K562 (cell line): Measurements from ENCODE around the gene STXBP4. TPM values are rescaled to one million over a fixed set of nuclear protein-coding genes. Genes with fewer than 3 reads are reported as not detected.

ENCODE experiments used
- ATAC-seq: fragments of 200-7000 bp; cut with Tn5 transposase; 3 replicates; pipeline ENCODE4 v1.9.1; 2020; ENCODE audit warnings: moderate library complexity
- BruUV-seq: library from RNA; stranded (reverse); fragments of 400-500 nt; replicated peaks from 2 replicates; lab custom pipeline; 2021; lab: Mats Ljungman, UMichigan
- CTCF ChIA-PET: fragments of 300-600 bp; formaldehyde crosslinking; extraction: SDS; loops from one replicate; lab custom pipeline; 2021; ENCODE audit warnings: low intra/inter-chr PET ratio; lab: Yijun Ruan, JAX
- POLR2A ChIA-PET: fragments of 300-600, 350-650 bp; sonication (Branson Sonifier 250); formaldehyde crosslinking; extraction: SDS; loops from one replicate; lab custom pipeline; 2021; ENCODE audit warnings: antibody characterized with exemption, inconsistent platforms; lab: Yijun Ruan, JAX
- DNase-seq, 4 experiments: peaks; one replicate each; pipeline versions ENCODE4 v3.0.0 to v3.0.0-alpha.2; 2011 to 2018; ENCODE audit warnings: low spot score in 3 of 4, mixed read lengths in 3 of 4; ENCODE audit errors: extremely low read depth in 1 of 4
- FAIRE-seq: peaks from 2 replicates; lab custom pipeline; 2011; peaks lifted over from hg19 to GRCh38; lab: Jason Lieb, UNC
- H2AFZ ChIP-seq: 2 replicates; pipeline ENCODE4 v1.6.0; 2011; ENCODE audit warnings: low read depth, low read length, control low read depth, inconsistent platforms
- H3K27ac ChIP-seq: fragments of 200-600 bp; 3 replicates; pipeline ENCODE4 v1.8.0; 2011; ENCODE audit warnings: low read depth, mild to moderate bottlenecking, control low read depth, inconsistent platforms, low read length, moderate library complexity, mixed read lengths; ENCODE audit errors: extremely low read depth
- H3K27me3 ChIP-seq, 2 experiments: fragments of 300-600 bp in 1 of 2; 2 replicates in 1 of 2; 3 replicates in 1 of 2; pipeline versions ENCODE4 v1.6.0 to v1.8.0; 2011; ENCODE audit warnings: inconsistent platforms in 2 of 2, low read length in 2 of 2, mild to moderate bottlenecking in 1 of 2, mixed read lengths in 1 of 2, moderate library complexity in 1 of 2; ENCODE audit not compliant: control insufficient read depth in 2 of 2, insufficient read depth in 2 of 2
- H3K36me3 ChIP-seq: fragments of 300-600 bp; 3 replicates; pipeline ENCODE4 v1.8.0; 2011; ENCODE audit warnings: mild to moderate bottlenecking, low read length, inconsistent platforms; ENCODE audit not compliant: control insufficient read depth, insufficient read depth
- H3K4me1 ChIP-seq, 2 experiments: fragments of 200-600 bp in 1 of 2; replicated peaks in 1 of 2; 2 replicates in 1 of 2; 3 replicates in 1 of 2; pipeline versions ENCODE4 v1.5.1 to v1.8.0; 2011; ENCODE audit warnings: inconsistent platforms in 2 of 2, low read length in 2 of 2, mild to moderate bottlenecking in 1 of 2, mixed read lengths in 1 of 2, moderate library complexity in 1 of 2; ENCODE audit not compliant: control insufficient read depth in 2 of 2, insufficient read depth in 2 of 2
- H3K4me2 ChIP-seq: 2 replicates; pipeline ENCODE4 v1.6.1; 2011; ENCODE audit warnings: low read length, control low read depth, inconsistent platforms, mixed read lengths; ENCODE audit not compliant: insufficient read depth
- H3K4me3 ChIP-seq: fragments of 200-600 bp; sonication (generic), shearing (Covaris generic); 2 replicates; pipeline ENCODE4 v1.5.1; 2016; ENCODE audit warnings: control low read depth, inconsistent platforms
- H3K79me2 ChIP-seq: fragments of 200-600 bp; 3 replicates; pipeline ENCODE4 v1.8.0; 2011; ENCODE audit warnings: low read length, inconsistent platforms; ENCODE audit not compliant: control insufficient read depth, insufficient read depth
- H3K9ac ChIP-seq, 2 experiments: 2 replicates each; pipeline versions ENCODE4 v1.6.0 to v1.6.1; 2011; ENCODE audit warnings: low read depth in 2 of 2, low read length in 2 of 2, control low read depth in 1 of 2, inconsistent platforms in 1 of 2, mild to moderate bottlenecking in 1 of 2, mixed read lengths in 1 of 2; ENCODE audit not compliant: insufficient read depth in 1 of 2
- H3K9me1 ChIP-seq: one replicate; pipeline ENCODE4 v1.6.0; 2011; ENCODE audit warnings: inconsistent platforms, mild to moderate bottlenecking, low read length, moderate library complexity; ENCODE audit not compliant: control insufficient read depth, insufficient read depth
- H3K9me3 ChIP-seq: replicated peaks from 2 replicates; pipeline ENCODE4 v1.5.1; 2011; ENCODE audit warnings: low read depth, low read length, inconsistent platforms; ENCODE audit not compliant: control insufficient read depth, insufficient read depth
- H4K20me1 ChIP-seq: replicated peaks from 2 replicates; pipeline ENCODE4 v1.6.1; 2011; ENCODE audit warnings: low read length, inconsistent platforms, mixed read lengths; ENCODE audit not compliant: control insufficient read depth, insufficient read depth
- ARID2 ChIP-seq: fragments of 450-650 bp; IDR thresholded peaks from 2 replicates; pipeline ENCODE4 v1.6.1; 2017; ENCODE audit warnings: antibody characterized with exemption, mild to moderate bottlenecking
- C11orf30 ChIP-seq: fragments of 450-650 bp; IDR thresholded peaks from 2 replicates; pipeline ENCODE4 v1.6.1; 2016; ENCODE audit warnings: low read depth, mild to moderate bottlenecking
- EGR1 ChIP-seq: fragments of 450-650 bp; conservative IDR thresholded peaks from 2 replicates; pipeline ENCODE4 v1.6.1; 2017; ENCODE audit warnings: mild to moderate bottlenecking
- ELF2 ChIP-seq: fragments of 250-450 bp; sonication (Bioruptor Pico); IDR thresholded peaks from 2 replicates; pipeline ENCODE4 v1.5.0; 2021; ENCODE audit warnings: mild to moderate bottlenecking
- EZH2 ChIP-seq: IDR thresholded peaks from 2 replicates; pipeline ENCODE4 v1.6.1; 2012; ENCODE audit warnings: low read depth, mild to moderate bottlenecking, inconsistent platforms, low read length, borderline replicate concordance
- MAFF ChIP-seq: IDR thresholded peaks from 2 replicates; pipeline ENCODE4 v1.6.1; 2012; ENCODE audit warnings: low read length, improper control_type of control experiment
- MAFG ChIP-seq: fragments of 450-650 bp; conservative IDR thresholded peaks from 2 replicates; pipeline ENCODE4 v1.6.1; 2016; ENCODE audit warnings: missing genetic modification characterization, missing compliant biosample characterization
- MAFK ChIP-seq: IDR thresholded peaks from 2 replicates; pipeline ENCODE4 v1.6.1; 2011; ENCODE audit warnings: low read length, improper control_type of control experiment
- NFE2L1 ChIP-seq: fragments of 450-650 bp; IDR thresholded peaks from 2 replicates; pipeline ENCODE4 v1.6.1; 2016; ENCODE audit warnings: missing genetic modification characterization, low read depth, mild to moderate bottlenecking, missing compliant biosample characterization, moderate library complexity, borderline replicate concordance
- RCOR1 ChIP-seq, 2 experiments: IDR thresholded peaks; 2 replicates each; pipeline ENCODE4 v1.6.1; 2012; ENCODE audit warnings: low read depth in 2 of 2, low read length in 2 of 2, borderline replicate concordance in 1 of 2, improper control_type of control experiment in 1 of 2
- SMARCC2 ChIP-seq: fragments of 450-650 bp; IDR thresholded peaks from 2 replicates; pipeline ENCODE4 v1.6.1; 2017; ENCODE audit warnings: antibody characterized with exemption, moderate library complexity, mild to moderate bottlenecking, low read depth
- SMARCE1 ChIP-seq: fragments of 450-650 bp; IDR thresholded peaks from 2 replicates; pipeline ENCODE4 v1.7.1; 2016; ENCODE audit warnings: mild to moderate bottlenecking
- WGBS: fragments of 100-300 bp; shearing (Covaris generic); methylation state at CpG from one replicate; pipeline ENCODE4 v1.1.6; 2016; ENCODE audit warnings: low coverage, mixed read lengths; ENCODE audit not compliant: insufficient coverage; ENCODE audit errors: missing lambda C conversion rate; 5-methylcytosine and 5-hydroxymethylcytosine counted together
- in situ Hi-C: fragments of 300-500 bp; cut with MboI; formaldehyde crosslinking; loops from 4 replicates; pipeline ENCODE4 v1.15.0; 2018; ENCODE audit warnings: inconsistent platforms, mixed read lengths
- intact Hi-C: fragments of 100-400 bp; cut with micrococcal nuclease; formaldehyde crosslinking; loops from 2 replicates; pipeline ENCODE4 v1.14.2; 2022
- polyA plus RNA-seq, 8 experiments: library from polyadenylated mRNA; depleted of rRNA in 4 of 8; stranded (reverse) in 5 of 8; unstranded in 3 of 8; fragments of >200 nt; fragmentation: Nextera tagmentation in 2 of 8; fragmentation: Illumina TruSeq in 1 of 8; extraction: Ambion mirVana in 2 of 8; extraction: Trizol in 1 of 8; gene quantifications; 2 replicates each; pipeline versions ENCODE4 v1.2.1 to v1.2.3, GENCODE V29; 2011 to 2014; ENCODE audit warnings: inconsistent platforms in 1 of 8, missing spikeins in 1 of 8
- total RNA-seq, 7 experiments: library from RNA; depleted of rRNA in 6 of 7; stranded (reverse); fragments of >200 nt in 6 of 7; fragmentation: Illumina TruSeq in 2 of 7; extraction: Trizol in 2 of 7; gene quantifications; 2 replicates each; pipeline versions ENCODE4 v1.2.1 to v1.2.3, GENCODE V29; 2011 to 2021; ENCODE audit warnings: low replicate concordance in 1 of 7
- TF ChIP-seq, protein P1 (sequence below): fragments of 200-800 bp; sonication (Bioruptor generic); IDR thresholded peaks from 2 replicates; pipeline ENCODE4 v1.6.1; 2017; ENCODE audit warnings: missing genetic modification characterization, missing compliant biosample characterization
- TF ChIP-seq, protein P2 (sequence below), 2 experiments: fragments of 450-650 bp in 1 of 2; sonication (generic) in 1 of 2; formaldehyde crosslinking in 1 of 2; IDR thresholded peaks in 1 of 2; conservative IDR thresholded peaks in 1 of 2; 2 replicates each; pipeline versions ENCODE4 v1.6.1 to v1.8.1; 2016 to 2023; ENCODE audit warnings: mild to moderate bottlenecking in 2 of 2, moderate library complexity in 2 of 2, inconsistent platforms in 1 of 2, missing genetic modification reagents in 1 of 2
- TF ChIP-seq, protein P3 (sequence below): sonication (generic); formaldehyde crosslinking; IDR thresholded peaks from 2 replicates; pipeline ENCODE4 v1.4.0; 2020; ENCODE audit warnings: mild to moderate bottlenecking, missing genetic modification reagents
- TF ChIP-seq, protein P4 (sequence below): sonication (generic); formaldehyde crosslinking; IDR thresholded peaks from 2 replicates; pipeline ENCODE4 v1.8.1; 2023; ENCODE audit warnings: mild to moderate bottlenecking, missing genetic modification reagents

STXBP4 gene
- total and polyA plus RNA-seq, 9 of the 15 experiments (the other 6 are each of a cell fraction or from before 2014, with no cell fraction given), result 11.6 to 23.2 (median 18.5) TPM

DNA sequence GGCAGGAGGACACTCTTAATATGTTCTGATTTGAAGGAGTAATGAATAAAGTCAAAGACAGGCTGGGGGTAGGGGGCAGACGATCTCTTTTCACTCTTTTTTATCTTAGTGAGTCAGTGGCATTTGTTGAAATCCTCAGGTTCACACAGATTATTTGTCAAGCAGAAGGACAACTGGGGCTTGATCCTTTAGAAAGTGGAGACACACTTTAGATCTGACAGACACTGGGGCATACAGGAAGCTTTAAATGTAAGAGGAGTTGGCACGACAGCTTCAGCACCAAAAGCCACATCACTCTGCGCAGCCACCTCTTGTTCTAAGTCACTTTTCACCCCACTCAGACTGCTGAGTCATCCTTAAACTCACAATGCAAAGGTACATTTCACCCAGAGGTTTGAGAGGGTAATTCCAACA lies 121.5 kb downstream of the STXBP4 start:
- Histone ChIP-seq H3K27ac (peak overlapping the region; percentile 13; the same call in 2 of the 3 replicates), H2AFZ (peak overlapping the region; percentile 78), H3K9ac (no peak overlapping the region), H3K36me3 (no peaks in the 10 kb centered on the region; the same call in 2 of the 3 replicates), H3K79me2 (no peaks in the 10 kb centered on the region), H3K4me3 (no peak overlapping the region), H3K9me1 (no peaks in the 10 kb centered on the region), H3K4me1 (peaks cover 0 to 21% of the 10 kb centered on the region in 2 experiments; a peak in 3 of 5 replicates), H4K20me1 (no peaks in the 10 kb centered on the region), H3K4me2 (peak overlapping the region; percentile 10; the same call in 1 of the 2 replicates), H3K27me3 (no peaks in the 10 kb centered on the region), H3K9me3 (no peaks in the 10 kb centered on the region)
- DNase-seq (peak; percentile 32 to 78 (median 51)), FAIRE-seq (peak; percentile 77), ATAC-seq (peak; percentile 84)
- no TSS peak for BruUV-seq
- intact Hi-C loops (no loop called here), in situ Hi-C loops (no loop called here)
- ChIA-PET POLR2A (interaction anchor here (0.8 to 1.7 kb wide), 2 partner anchors 13 to 18 kb away, joined by 3 to 4 read pairs; no protein-coding TSS in a partner anchor), CTCF (no interaction called here)
- 0% methylated on average over 3 of the region's 3 CpGs for WGBS
- TF ChIP-seq, protein P1, sequence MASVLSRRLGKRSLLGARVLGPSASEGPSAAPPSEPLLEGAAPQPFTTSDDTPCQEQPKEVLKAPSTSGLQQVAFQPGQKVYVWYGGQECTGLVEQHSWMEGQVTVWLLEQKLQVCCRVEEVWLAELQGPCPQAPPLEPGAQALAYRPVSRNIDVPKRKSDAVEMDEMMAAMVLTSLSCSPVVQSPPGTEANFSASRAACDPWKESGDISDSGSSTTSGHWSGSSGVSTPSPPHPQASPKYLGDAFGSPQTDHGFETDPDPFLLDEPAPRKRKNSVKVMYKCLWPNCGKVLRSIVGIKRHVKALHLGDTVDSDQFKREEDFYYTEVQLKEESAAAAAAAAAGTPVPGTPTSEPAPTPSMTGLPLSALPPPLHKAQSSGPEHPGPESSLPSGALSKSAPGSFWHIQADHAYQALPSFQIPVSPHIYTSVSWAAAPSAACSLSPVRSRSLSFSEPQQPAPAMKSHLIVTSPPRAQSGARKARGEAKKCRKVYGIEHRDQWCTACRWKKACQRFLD (CRISPR knock-in tag), result no peak
- TF ChIP-seq, protein P2, sequence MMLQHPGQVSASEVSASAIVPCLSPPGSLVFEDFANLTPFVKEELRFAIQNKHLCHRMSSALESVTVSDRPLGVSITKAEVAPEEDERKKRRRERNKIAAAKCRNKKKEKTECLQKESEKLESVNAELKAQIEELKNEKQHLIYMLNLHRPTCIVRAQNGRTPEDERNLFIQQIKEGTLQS (IDR thresholded peaks at IDR 0.05), result peak; percentile 33; the same call in 1 of the 2 replicates
- TF ChIP-seq, protein P2 (CRISPR knock-in tag; conservative IDR thresholded peaks at IDR 0.05), result no peak
- TF ChIP-seq ELF2, result no peak
- peak; percentile 93 for TF ChIP-seq NFE2L1 (tag)
- TF ChIP-seq MAFF, result peak; percentile 98
- TF ChIP-seq MAFG (tag), result peak; percentile 98
- TF ChIP-seq EGR1, result no peak
- TF ChIP-seq C11orf30, result peak; percentile 98
- peak; percentile 60; the same call in 1 of the 2 replicates for TF ChIP-seq SMARCC2
- TF ChIP-seq MAFK, result peak; percentile 95
- TF ChIP-seq ARID2, result peak; percentile 23; the same call in 1 of the 2 replicates
- TF ChIP-seq, protein P3, sequence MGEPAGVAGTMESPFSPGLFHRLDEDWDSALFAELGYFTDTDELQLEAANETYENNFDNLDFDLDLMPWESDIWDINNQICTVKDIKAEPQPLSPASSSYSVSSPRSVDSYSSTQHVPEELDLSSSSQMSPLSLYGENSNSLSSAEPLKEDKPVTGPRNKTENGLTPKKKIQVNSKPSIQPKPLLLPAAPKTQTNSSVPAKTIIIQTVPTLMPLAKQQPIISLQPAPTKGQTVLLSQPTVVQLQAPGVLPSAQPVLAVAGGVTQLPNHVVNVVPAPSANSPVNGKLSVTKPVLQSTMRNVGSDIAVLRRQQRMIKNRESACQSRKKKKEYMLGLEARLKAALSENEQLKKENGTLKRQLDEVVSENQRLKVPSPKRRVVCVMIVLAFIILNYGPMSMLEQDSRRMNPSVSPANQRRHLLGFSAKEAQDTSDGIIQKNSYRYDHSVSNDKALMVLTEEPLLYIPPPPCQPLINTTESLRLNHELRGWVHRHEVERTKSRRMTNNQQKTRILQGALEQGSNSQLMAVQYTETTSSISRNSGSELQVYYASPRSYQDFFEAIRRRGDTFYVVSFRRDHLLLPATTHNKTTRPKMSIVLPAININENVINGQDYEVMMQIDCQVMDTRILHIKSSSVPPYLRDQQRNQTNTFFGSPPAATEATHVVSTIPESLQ, result no peak
- TF ChIP-seq SMARCE1, result peak; percentile 53; the same call in 1 of the 2 replicates
- no peak for TF ChIP-seq EZH2
- TF ChIP-seq RCOR1 (IDR thresholded peaks at IDR 0.05; ENCODE audit: borderline replicate concordance in 1 of 2, low read depth in 2 of 2, low read length in 2 of 2), result peak in 1 of 2 experiments; percentile 54; a peak in 1 of 4 replicates
- TF ChIP-seq, protein P4, sequence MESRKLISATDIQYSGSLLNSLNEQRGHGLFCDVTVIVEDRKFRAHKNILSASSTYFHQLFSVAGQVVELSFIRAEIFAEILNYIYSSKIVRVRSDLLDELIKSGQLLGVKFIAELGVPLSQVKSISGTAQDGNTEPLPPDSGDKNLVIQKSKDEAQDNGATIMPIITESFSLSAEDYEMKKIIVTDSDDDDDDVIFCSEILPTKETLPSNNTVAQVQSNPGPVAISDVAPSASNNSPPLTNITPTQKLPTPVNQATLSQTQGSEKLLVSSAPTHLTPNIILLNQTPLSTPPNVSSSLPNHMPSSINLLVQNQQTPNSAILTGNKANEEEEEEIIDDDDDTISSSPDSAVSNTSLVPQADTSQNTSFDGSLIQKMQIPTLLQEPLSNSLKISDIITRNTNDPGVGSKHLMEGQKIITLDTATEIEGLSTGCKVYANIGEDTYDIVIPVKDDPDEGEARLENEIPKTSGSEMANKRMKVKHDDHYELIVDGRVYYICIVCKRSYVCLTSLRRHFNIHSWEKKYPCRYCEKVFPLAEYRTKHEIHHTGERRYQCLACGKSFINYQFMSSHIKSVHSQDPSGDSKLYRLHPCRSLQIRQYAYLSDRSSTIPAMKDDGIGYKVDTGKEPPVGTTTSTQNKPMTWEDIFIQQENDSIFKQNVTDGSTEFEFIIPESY (CRISPR knock-in tag), result no peak
